GM12878 (cell line): ENCODE measurements around the gene VAC14. TPM values are rescaled to one million over a fixed set of nuclear protein-coding genes. Genes with fewer than 3 reads are reported as not detected.

Experiments used
- ATAC-seq: fragments of 200-7000 bp; cut with Tn5 transposase; 3 replicates; pipeline ENCODE4 v1.9.1; 2020; ENCODE audit warnings: mild to moderate bottlenecking, moderate library complexity
- BruUV-seq: library from RNA; stranded (reverse); fragments of 400-500 nt; replicated peaks from 2 replicates; lab custom pipeline; 2021; lab: Mats Ljungman, UMichigan
- CTCF ChIA-PET: fragments of 300-600 bp; sonication (Branson Sonifier 250); formaldehyde crosslinking; extraction: SDS; loops from one replicate; lab custom pipeline; 2021; ENCODE audit warnings: inconsistent platforms; lab: Yijun Ruan, JAX
- POLR2A ChIA-PET: fragments of 350-600 bp; formaldehyde crosslinking; extraction: SDS; loops from one replicate; lab custom pipeline; 2021; ENCODE audit warnings: inconsistent platforms; lab: Charles Lee
- RAD21 ChIA-PET: fragments of 300-600 bp; sonication (Branson Sonifier 250); formaldehyde crosslinking; loops from one replicate; lab custom pipeline; 2023; ENCODE audit warnings: antibody characterized with exemption; ENCODE audit not compliant: unreplicated experiment; lab: Charles Lee
- SMC1A ChIA-PET: fragments of 300-600 bp; sonication (Branson Sonifier 250); formaldehyde crosslinking; loops from one replicate; lab custom pipeline; 2023; ENCODE audit not compliant: unreplicated experiment, uncharacterized antibody; lab: Charles Lee
- DNase-seq: peaks from one replicate; pipeline ENCODE4 v3.0.0-alpha.2; 2011; ENCODE audit warnings: low read depth, low spot score
- FAIRE-seq: peaks from 3 replicates; lab custom pipeline; 2011; peaks lifted over from hg19 to GRCh38; lab: Jason Lieb, UNC
- H2AFZ ChIP-seq: 2 replicates; pipeline ENCODE4 v1.6.0; 2011; ENCODE audit warnings: low read depth, low read length, control low read depth; ENCODE audit not compliant: control insufficient read depth
- H3K27ac ChIP-seq: 2 replicates; pipeline ENCODE4 v1.5.1; 2011; ENCODE audit warnings: control low read depth; ENCODE audit not compliant: control insufficient read depth, insufficient read depth
- H3K27me3 ChIP-seq, 2 experiments: replicated peaks in 1 of 2; 2 replicates each; pipeline versions ENCODE4 v1.6.0 to v1.6.1; 2011; ENCODE audit warnings: low read length in 1 of 2; ENCODE audit not compliant: control insufficient read depth in 2 of 2, insufficient read depth in 2 of 2
- H3K36me3 ChIP-seq, 2 experiments: 2 replicates each; pipeline ENCODE4 v1.5.1; 2011; ENCODE audit warnings: low read length in 1 of 2; ENCODE audit not compliant: control insufficient read depth in 2 of 2, insufficient read depth in 2 of 2
- H3K4me1 ChIP-seq: 2 replicates; pipeline ENCODE4 v1.6.1; 2011; ENCODE audit warnings: mild to moderate bottlenecking, low read length, moderate library complexity, mixed read lengths; ENCODE audit not compliant: control insufficient read depth, insufficient read depth
- H3K4me2 ChIP-seq: 2 replicates; pipeline ENCODE4 v1.6.0; 2011; ENCODE audit warnings: control low read depth; ENCODE audit not compliant: control insufficient read depth, insufficient read depth
- H3K4me3 ChIP-seq: fragments of 200-600 bp; sonication (generic); 2 replicates; pipeline ENCODE4 v1.5.1; 2016
- H3K79me2 ChIP-seq: 2 replicates; pipeline ENCODE4 v1.6.0; 2011; ENCODE audit warnings: low read length; ENCODE audit not compliant: control insufficient read depth, insufficient read depth
- H3K9ac ChIP-seq: 2 replicates; pipeline ENCODE4 v1.8.0; 2011; ENCODE audit warnings: low read length, control low read depth, mixed read lengths; ENCODE audit not compliant: control insufficient read depth, insufficient read depth
- H3K9me3 ChIP-seq: replicated peaks from 3 replicates; pipeline ENCODE4 v1.5.1; 2011; ENCODE audit warnings: mild to moderate bottlenecking, low read length; ENCODE audit not compliant: control insufficient read depth, insufficient read depth
- H4K20me1 ChIP-seq: 2 replicates; pipeline ENCODE4 v1.6.0; 2011; ENCODE audit not compliant: control insufficient read depth, insufficient read depth
- BCLAF1 ChIP-seq: fragments of 450-650 bp; IDR thresholded peaks from 2 replicates; pipeline ENCODE4 v1.6.1; 2017; ENCODE audit warnings: antibody characterized with exemption, mild to moderate bottlenecking, moderate library complexity
- BRCA1 ChIP-seq: IDR thresholded peaks from 2 replicates; pipeline ENCODE4 v1.6.1; 2011; ENCODE audit warnings: low read depth, low read length, improper control_type of control experiment
- CREM ChIP-seq: IDR thresholded peaks from 2 replicates; pipeline ENCODE4 v1.6.1; 2014; ENCODE audit warnings: antibody characterized with exemption, low read depth
- CUX1 ChIP-seq: IDR thresholded peaks from 2 replicates; pipeline ENCODE4 v1.6.1; 2012; ENCODE audit warnings: improper control_type of control experiment, low read depth, low read length; ENCODE audit not compliant: insufficient replicate concordance
- E2F4 ChIP-seq: IDR thresholded peaks from 2 replicates; pipeline ENCODE4 v1.6.1; 2012; ENCODE audit warnings: low read depth, low read length, improper control_type of control experiment
- GABPA ChIP-seq: IDR thresholded peaks from 2 replicates; pipeline ENCODE4 v1.6.1; 2014; ENCODE audit warnings: antibody characterized with exemption, low read depth, mild to moderate bottlenecking, inconsistent platforms
- NBN ChIP-seq: fragments of 450-650 bp; IDR thresholded peaks from 2 replicates; pipeline ENCODE4 v1.6.1; 2016
- NKRF ChIP-seq: fragments of 450-650 bp; conservative IDR thresholded peaks from 2 replicates; pipeline ENCODE4 v1.6.1; 2017; ENCODE audit warnings: mild to moderate bottlenecking, moderate library complexity
- POLR2A ChIP-seq: IDR thresholded peaks from 2 replicates; pipeline ENCODE4 v1.6.1; 2011; ENCODE audit warnings: low read depth, mild to moderate bottlenecking, low read length
- RB1 ChIP-seq: fragments of 450-650 bp; formaldehyde crosslinking; IDR thresholded peaks from 2 replicates; pipeline ENCODE4 v1.6.1; 2017; ENCODE audit warnings: mild to moderate bottlenecking, borderline replicate concordance
- RELB ChIP-seq: fragments of 450-650 bp; IDR thresholded peaks from 2 replicates; pipeline ENCODE4 v1.6.1; 2017; ENCODE audit warnings: low read depth, mild to moderate bottlenecking, moderate library complexity
- ZZZ3 ChIP-seq: IDR thresholded peaks from 2 replicates; pipeline ENCODE4 v1.6.1; 2011; ENCODE audit warnings: low read depth; ENCODE audit not compliant: control insufficient read depth, insufficient read length
- WGBS: methylation state at CpG from one replicate; pipeline ENCODE4 v1.1.6; 2016; ENCODE audit warnings: low lambda C conversion rate; ENCODE audit not compliant: insufficient replicate concordance, insufficient coverage; ENCODE audit errors: missing lambda C conversion rate; 5-methylcytosine and 5-hydroxymethylcytosine counted together
- in situ Hi-C: fragments of 300-500 bp; cut with MboI; formaldehyde crosslinking; loops from 9 replicates; pipeline ENCODE4 v1.14.3; 2018; ENCODE audit warnings: mixed read lengths
- intact Hi-C: fragments of 100-400 bp; cut with micrococcal nuclease; formaldehyde crosslinking; loops from one replicate; pipeline ENCODE4 v1.14.2; 2022; ENCODE audit not compliant: unreplicated experiment
- polyA plus RNA-seq, 11 experiments: library from polyadenylated mRNA; depleted of rRNA in 4 of 11; unstranded in 6 of 11; stranded (reverse) in 5 of 11; fragments of >200 nt; fragmentation: Nextera tagmentation in 4 of 11; fragmentation: Illumina TruSeq in 1 of 11; extraction: Ambion mirVana in 4 of 11; extraction: Trizol in 1 of 11; gene quantifications; 1 replicate in 1 of 11; 2 replicates in 10 of 11; pipeline versions ENCODE4 v1.2.1 to v1.2.3, GENCODE V29; 2011 to 2016; ENCODE audit warnings: inconsistent platforms in 2 of 11, missing spikeins in 2 of 11, low read depth in 1 of 11
- total RNA-seq, 4 experiments: library from RNA; depleted of rRNA in 3 of 4; stranded (reverse); fragments of >200 nt in 3 of 4; fragmentation: Illumina TruSeq in 1 of 4; extraction: Trizol in 1 of 4; gene quantifications; 2 replicates each; pipeline versions ENCODE4 v1.2.1 to v1.2.3, GENCODE V29; 2013 to 2021

The VAC14 gene
- total and polyA plus RNA-seq, 10 of the 15 experiments (the other 5 are each of a cell fraction or from before 2014, with no cell fraction given): 1.3 to 45.5 (median 25.5) TPM

- no peak overlapping the region for H3K9ac ChIP-seq
- H3K27ac ChIP-seq: no peak overlapping the region
- H3K4me3 ChIP-seq: no peak overlapping the region
- no peaks in the 10 kb centered on the region for H3K4me1 ChIP-seq
- H4K20me1 ChIP-seq: no peaks in the 10 kb centered on the region
- ATAC-seq (no peak), DNase-seq (no peak), FAIRE-seq (no peak)
- ChIA-PET POLR2A (no interaction called here), RAD21 (no interaction called here), SMC1A (no interaction called here), CTCF (no interaction called here)
- no TSS peak for BruUV-seq
- in situ Hi-C loops: no loop called here
- H3K36me3 ChIP-seq: peaks cover 0 to 2% of the 10 kb centered on the region in 2 experiments; a peak in 2 of 4 replicates
- no peaks in the 10 kb centered on the region for H3K9me3 ChIP-seq
- H2AFZ ChIP-seq: no peak overlapping the region
- intact Hi-C loops: no loop called here
- no peak overlapping the region for H3K4me2 ChIP-seq
- WGBS: 82% methylated on average over 6 of the region's 6 CpGs
- no peaks in the 10 kb centered on the region for H3K27me3 ChIP-seq
- H3K79me2 ChIP-seq: no peaks in the 10 kb centered on the region
- TF ChIP-seq RB1 (no peak), ZZZ3 (no peak), CUX1 (no peak), NKRF (no peak), RELB (no peak), BRCA1 (no peak), NBN (no peak), BCLAF1 (no peak), GABPA (no peak), POLR2A (no peak), E2F4 (no peak), CREM (no peak)
These were observed 85.0 kb downstream of the VAC14 start for GRCh38 chr16:70715860-70716357.
